ENCODE results near the gene RAB44. TPM values are rescaled to one million over a fixed set of nuclear protein-coding genes. Genes with fewer than 3 reads are reported as not detected.
A peak's percentile ranks its signal among the peaks of the same experiment; 100 is the strongest.

The RAB44 gene
- total and polyA plus RNA-seq, 2 of the 13 experiments (the other 11 are each of a cell fraction or from before 2014, with no cell fraction given): not detected

GRCh38 chr6:36759148-36759759 is 61.6 kb downstream of the RAB44 start (continued):
- no peak for TF ChIP-seq KLF13 (CRISPR knock-in tag; IDR thresholded peaks at IDR 0.05)
- no peak for TF ChIP-seq SETDB1 (CRISPR knock-in tag; IDR thresholded peaks at IDR 0.05; ENCODE audit: borderline replicate concordance)
- no peak for TF ChIP-seq ZFYVE20 (CRISPR knock-in tag; IDR thresholded peaks at IDR 0.05; ENCODE audit: borderline replicate concordance, low read depth)
- no peak for TF ChIP-seq SP2 (CRISPR knock-in tag; IDR thresholded peaks at IDR 0.05)
- TF ChIP-seq, protein P1, sequence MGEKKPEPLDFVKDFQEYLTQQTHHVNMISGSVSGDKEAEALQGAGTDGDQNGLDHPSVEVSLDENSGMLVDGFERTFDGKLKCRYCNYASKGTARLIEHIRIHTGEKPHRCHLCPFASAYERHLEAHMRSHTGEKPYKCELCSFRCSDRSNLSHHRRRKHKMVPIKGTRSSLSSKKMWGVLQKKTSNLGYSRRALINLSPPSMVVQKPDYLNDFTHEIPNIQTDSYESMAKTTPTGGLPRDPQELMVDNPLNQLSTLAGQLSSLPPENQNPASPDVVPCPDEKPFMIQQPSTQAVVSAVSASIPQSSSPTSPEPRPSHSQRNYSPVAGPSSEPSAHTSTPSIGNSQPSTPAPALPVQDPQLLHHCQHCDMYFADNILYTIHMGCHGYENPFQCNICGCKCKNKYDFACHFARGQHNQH (CRISPR knock-in tag; IDR thresholded peaks at IDR 0.05): 0 out of 2 replicates have a peak, but pooled peaks have one; percentile 40
- TF ChIP-seq ZNF670 (CRISPR knock-in tag; IDR thresholded peaks at IDR 0.05; ENCODE audit: borderline replicate concordance): no peak
- TF ChIP-seq FOXK1 (CRISPR knock-in tag; IDR thresholded peaks at IDR 0.05; ENCODE audit: borderline replicate concordance, low read depth): peak; percentile 38; the same call in 1 of the 2 replicates
- TF ChIP-seq HOXA9 (CRISPR knock-in tag; IDR thresholded peaks at IDR 0.05; ENCODE audit: borderline replicate concordance): no peak
- no peak for TF ChIP-seq ELF3 (CRISPR knock-in tag; IDR thresholded peaks at IDR 0.05)
- TF ChIP-seq REXO4 (CRISPR knock-in tag; IDR thresholded peaks at IDR 0.05; ENCODE audit: borderline replicate concordance): no peak
- TF ChIP-seq, protein P2, sequence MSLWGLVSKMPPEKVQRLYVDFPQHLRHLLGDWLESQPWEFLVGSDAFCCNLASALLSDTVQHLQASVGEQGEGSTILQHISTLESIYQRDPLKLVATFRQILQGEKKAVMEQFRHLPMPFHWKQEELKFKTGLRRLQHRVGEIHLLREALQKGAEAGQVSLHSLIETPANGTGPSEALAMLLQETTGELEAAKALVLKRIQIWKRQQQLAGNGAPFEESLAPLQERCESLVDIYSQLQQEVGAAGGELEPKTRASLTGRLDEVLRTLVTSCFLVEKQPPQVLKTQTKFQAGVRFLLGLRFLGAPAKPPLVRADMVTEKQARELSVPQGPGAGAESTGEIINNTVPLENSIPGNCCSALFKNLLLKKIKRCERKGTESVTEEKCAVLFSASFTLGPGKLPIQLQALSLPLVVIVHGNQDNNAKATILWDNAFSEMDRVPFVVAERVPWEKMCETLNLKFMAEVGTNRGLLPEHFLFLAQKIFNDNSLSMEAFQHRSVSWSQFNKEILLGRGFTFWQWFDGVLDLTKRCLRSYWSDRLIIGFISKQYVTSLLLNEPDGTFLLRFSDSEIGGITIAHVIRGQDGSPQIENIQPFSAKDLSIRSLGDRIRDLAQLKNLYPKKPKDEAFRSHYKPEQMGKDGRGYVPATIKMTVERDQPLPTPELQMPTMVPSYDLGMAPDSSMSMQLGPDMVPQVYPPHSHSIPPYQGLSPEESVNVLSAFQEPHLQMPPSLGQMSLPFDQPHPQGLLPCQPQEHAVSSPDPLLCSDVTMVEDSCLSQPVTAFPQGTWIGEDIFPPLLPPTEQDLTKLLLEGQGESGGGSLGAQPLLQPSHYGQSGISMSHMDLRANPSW (CRISPR knock-in tag; IDR thresholded peaks at IDR 0.05; ENCODE audit: borderline replicate concordance): no peak
- no peak for TF ChIP-seq WIZ (CRISPR knock-in tag; IDR thresholded peaks at IDR 0.05)
- TF ChIP-seq, protein P3, sequence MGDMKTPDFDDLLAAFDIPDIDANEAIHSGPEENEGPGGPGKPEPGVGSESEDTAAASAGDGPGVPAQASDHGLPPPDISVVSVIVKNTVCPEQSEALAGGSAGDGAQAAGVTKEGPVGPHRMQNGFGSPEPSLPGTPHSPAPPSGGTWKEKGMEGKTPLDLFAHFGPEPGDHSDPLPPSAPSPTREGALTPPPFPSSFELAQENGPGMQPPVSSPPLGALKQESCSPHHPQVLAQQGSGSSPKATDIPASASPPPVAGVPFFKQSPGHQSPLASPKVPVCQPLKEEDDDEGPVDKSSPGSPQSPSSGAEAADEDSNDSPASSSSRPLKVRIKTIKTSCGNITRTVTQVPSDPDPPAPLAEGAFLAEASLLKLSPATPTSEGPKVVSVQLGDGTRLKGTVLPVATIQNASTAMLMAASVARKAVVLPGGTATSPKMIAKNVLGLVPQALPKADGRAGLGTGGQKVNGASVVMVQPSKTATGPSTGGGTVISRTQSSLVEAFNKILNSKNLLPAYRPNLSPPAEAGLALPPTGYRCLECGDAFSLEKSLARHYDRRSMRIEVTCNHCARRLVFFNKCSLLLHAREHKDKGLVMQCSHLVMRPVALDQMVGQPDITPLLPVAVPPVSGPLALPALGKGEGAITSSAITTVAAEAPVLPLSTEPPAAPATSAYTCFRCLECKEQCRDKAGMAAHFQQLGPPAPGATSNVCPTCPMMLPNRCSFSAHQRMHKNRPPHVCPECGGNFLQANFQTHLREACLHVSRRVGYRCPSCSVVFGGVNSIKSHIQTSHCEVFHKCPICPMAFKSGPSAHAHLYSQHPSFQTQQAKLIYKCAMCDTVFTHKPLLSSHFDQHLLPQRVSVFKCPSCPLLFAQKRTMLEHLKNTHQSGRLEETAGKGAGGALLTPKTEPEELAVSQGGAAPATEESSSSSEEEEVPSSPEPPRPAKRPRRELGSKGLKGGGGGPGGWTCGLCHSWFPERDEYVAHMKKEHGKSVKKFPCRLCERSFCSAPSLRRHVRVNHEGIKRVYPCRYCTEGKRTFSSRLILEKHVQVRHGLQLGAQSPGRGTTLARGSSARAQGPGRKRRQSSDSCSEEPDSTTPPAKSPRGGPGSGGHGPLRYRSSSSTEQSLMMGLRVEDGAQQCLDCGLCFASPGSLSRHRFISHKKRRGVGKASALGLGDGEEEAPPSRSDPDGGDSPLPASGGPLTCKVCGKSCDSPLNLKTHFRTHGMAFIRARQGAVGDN (CRISPR knock-in tag; IDR thresholded peaks at IDR 0.05): peak; percentile 45; the same call in 1 of the 2 replicates
- TF ChIP-seq CCAR2 (optimal IDR thresholded peaks at IDR 0.05; ENCODE audit: low read depth, low read length): no peak
- no peak for TF ChIP-seq DPF2 (CRISPR knock-in tag; IDR thresholded peaks at IDR 0.05; ENCODE audit: borderline replicate concordance, low read depth)
- TF ChIP-seq SAP130 (CRISPR knock-in tag; IDR thresholded peaks at IDR 0.05; ENCODE audit: low read depth): peak; percentile 25; the same call in 1 of the 2 replicates
- TF ChIP-seq ZNF740 (CRISPR knock-in tag; IDR thresholded peaks at IDR 0.05): peak; percentile 70; the same call in 1 of the 2 replicates
- no peak for TF ChIP-seq ZNF383 (CRISPR knock-in tag; IDR thresholded peaks at IDR 0.05; ENCODE audit: borderline replicate concordance)
- no peak for TF ChIP-seq RBM39 (IDR thresholded peaks at IDR 0.05; ENCODE audit: low read depth, low read length, poor library complexity, severe bottlenecking)
- TF ChIP-seq RAD21 (CRISPR knock-in tag; IDR thresholded peaks at IDR 0.05): peak; percentile 85
